IMR-90 (cell line): Measurements from ENCODE around the gene PIP5K1B. TPM values are rescaled to one million over a fixed set of nuclear protein-coding genes. Genes with fewer than 3 reads are reported as not detected.

Experiments used
- ATAC-seq: fragments of 200-7000 bp; cut with Tn5 transposase; 2 replicates; pipeline ENCODE4 v1.9.1; 2020; ENCODE audit warnings: low read depth, mild to moderate bottlenecking, moderate library complexity
- BruUV-seq: library from RNA; stranded (reverse); fragments of 400-500 nt; replicated peaks from 2 replicates; lab custom pipeline; 2021; lab: Mats Ljungman, UMichigan
- CTCF ChIA-PET: fragments of 300-600 bp; formaldehyde crosslinking; extraction: SDS; loops from one replicate; lab custom pipeline; 2021; ENCODE audit warnings: antibody characterized with exemption; lab: Yijun Ruan, JAX
- POLR2A ChIA-PET: fragments of 300-600 bp; sonication (Branson Sonifier 250); formaldehyde crosslinking; loops from one replicate; lab custom pipeline; 2022; ENCODE audit warnings: antibody characterized with exemption; ENCODE audit not compliant: unreplicated experiment; lab: Charles Lee
- DNase-seq: peaks from one replicate; pipeline ENCODE4 v3.0.0; 2013
- H2AFZ ChIP-seq: replicated peaks from 2 replicates; pipeline ENCODE3; 2013; ENCODE audit warnings: low read length, mild to moderate bottlenecking; ENCODE audit not compliant: poor library complexity
- H2AK5ac ChIP-seq: 2 replicates; pipeline ENCODE4 v1.6.1; 2013; ENCODE audit warnings: low read depth, low read length, inconsistent platforms
- H2AK9ac ChIP-seq: replicated peaks from 2 replicates; pipeline ENCODE3; 2013; ENCODE audit warnings: mild to moderate bottlenecking, low read depth, low read length, moderate library complexity; ENCODE audit not compliant: poor library complexity
- H2BK120ac ChIP-seq: 2 replicates; pipeline ENCODE4 v1.6.1; 2013; ENCODE audit warnings: low read depth, low read length, inconsistent platforms
- H2BK15ac ChIP-seq: 3 replicates; pipeline ENCODE4 v1.6.1; 2013; ENCODE audit warnings: low read depth, low read length, inconsistent platforms
- H2BK20ac ChIP-seq: 2 replicates; pipeline ENCODE4 v1.6.1; 2013; ENCODE audit warnings: low read depth, mild to moderate bottlenecking, inconsistent platforms, low read length, moderate library complexity
- H2BK5ac ChIP-seq: 2 replicates; pipeline ENCODE4 v1.6.1; 2013; ENCODE audit warnings: mild to moderate bottlenecking, low read depth, low read length, inconsistent platforms; ENCODE audit not compliant: poor library complexity, severe bottlenecking
- H3K14ac ChIP-seq: replicated peaks from 2 replicates; pipeline ENCODE4 v1.6.1; 2013; ENCODE audit warnings: low read depth, low read length, inconsistent platforms
- H3K18ac ChIP-seq: 2 replicates; pipeline ENCODE4 v1.6.1; 2013; ENCODE audit warnings: low read depth, low read length, control low read depth
- H3K23ac ChIP-seq: 2 replicates; pipeline ENCODE4 v1.6.1; 2013; ENCODE audit warnings: low read depth, low read length, inconsistent platforms
- H3K27ac ChIP-seq: 2 replicates; pipeline ENCODE4 v1.5.1; 2013; ENCODE audit warnings: mild to moderate bottlenecking, control low read depth, low read length; ENCODE audit not compliant: insufficient read depth
- H3K27me3 ChIP-seq: 2 replicates; pipeline ENCODE4 v1.6.1; 2013; ENCODE audit warnings: low read length; ENCODE audit not compliant: control insufficient read depth, insufficient read depth
- H3K36me3 ChIP-seq: 2 replicates; pipeline ENCODE4 v1.6.1; 2013; ENCODE audit warnings: low read length, mixed read lengths; ENCODE audit not compliant: control insufficient read depth, insufficient read depth
- H3K4ac ChIP-seq: 2 replicates; pipeline ENCODE4 v1.6.1; 2013; ENCODE audit warnings: low read depth, low read length, inconsistent platforms
- H3K4me1 ChIP-seq: 2 replicates; pipeline ENCODE4 v1.6.1; 2013; ENCODE audit warnings: low read length, mixed read lengths; ENCODE audit not compliant: control insufficient read depth, insufficient read depth
- H3K4me2 ChIP-seq: 2 replicates; pipeline ENCODE4 v1.6.1; 2013; ENCODE audit warnings: low read depth, mild to moderate bottlenecking, control low read depth, low read length, moderate library complexity
- H3K4me3 ChIP-seq: 2 replicates; pipeline ENCODE4 v1.5.1; 2013; ENCODE audit warnings: low read depth, mild to moderate bottlenecking, control low read depth, low read length, moderate library complexity; ENCODE audit not compliant: insufficient read depth
- H3K56ac ChIP-seq: 2 replicates; pipeline ENCODE4 v1.6.1; 2013; ENCODE audit warnings: low read length, inconsistent platforms; ENCODE audit not compliant: insufficient read depth; ENCODE audit errors: extremely low read depth
- H3K79me1 ChIP-seq, 2 experiments: 2 replicates each; pipeline ENCODE4 v1.6.1; 2013; ENCODE audit warnings: low read length in 2 of 2, inconsistent platforms in 1 of 2, low read depth in 1 of 2
- H3K9ac ChIP-seq: 2 replicates; pipeline ENCODE4 v1.6.1; 2013; ENCODE audit warnings: low read depth, low read length, control low read depth
- H3K9me1 ChIP-seq: 2 replicates; pipeline ENCODE4 v1.6.1; 2013; ENCODE audit warnings: low read length, inconsistent platforms; ENCODE audit not compliant: insufficient read depth
- H3K9me3 ChIP-seq: 2 replicates; pipeline ENCODE4 v1.6.1; 2013; ENCODE audit warnings: low read length; ENCODE audit not compliant: control insufficient read depth, insufficient read depth
- H4K20me1 ChIP-seq: 2 replicates; pipeline ENCODE4 v1.6.1; 2013; ENCODE audit warnings: low read length, inconsistent platforms; ENCODE audit not compliant: insufficient read depth
- H4K5ac ChIP-seq: 2 replicates; pipeline ENCODE4 v1.6.1; 2013; ENCODE audit warnings: mild to moderate bottlenecking, low read depth, low read length, control low read depth
- H4K8ac ChIP-seq, 2 experiments: 2 replicates each; pipeline ENCODE4 v1.6.1; 2013; ENCODE audit warnings: low read depth in 2 of 2, low read length in 2 of 2, control low read depth in 1 of 2, inconsistent platforms in 1 of 2
- H4K91ac ChIP-seq: 2 replicates; pipeline ENCODE4 v1.6.1; 2013; ENCODE audit warnings: low read depth, low read length, inconsistent platforms; ENCODE audit not compliant: insufficient read depth
- BHLHE40 ChIP-seq: fragments of 150-350 bp; IDR thresholded peaks from 2 replicates; pipeline ENCODE4 v1.6.1; 2016; ENCODE audit warnings: mild to moderate bottlenecking, low read depth, low read length
- CEBPB ChIP-seq: IDR thresholded peaks from 2 replicates; pipeline ENCODE4 v1.6.1; 2012; ENCODE audit warnings: low read depth, low read length, improper control_type of control experiment
- CTCF ChIP-seq: conservative IDR thresholded peaks from 2 replicates; pipeline ENCODE4 v1.5.1; 2012; ENCODE audit warnings: mild to moderate bottlenecking, low read depth, low read length, improper control_type of control experiment
- ELK1 ChIP-seq: fragments of 150-350 bp; IDR thresholded peaks from 2 replicates; pipeline ENCODE4 v1.6.1; 2016; ENCODE audit warnings: low read depth, mild to moderate bottlenecking, low read length, moderate library complexity, borderline replicate concordance
- FOS ChIP-seq: fragments of 150-350 bp; IDR thresholded peaks from 2 replicates; pipeline ENCODE4 v1.6.1; 2016; ENCODE audit warnings: low read depth, low read length
- MAFK ChIP-seq: IDR thresholded peaks from 2 replicates; pipeline ENCODE4 v1.6.1; 2012; ENCODE audit warnings: low read depth, low read length, improper control_type of control experiment
- MAZ ChIP-seq: IDR thresholded peaks from 2 replicates; pipeline ENCODE4 v1.6.1; 2012; ENCODE audit warnings: low read depth, mild to moderate bottlenecking, low read length, improper control_type of control experiment, moderate library complexity, borderline replicate concordance
- MXI1 ChIP-seq: IDR thresholded peaks from 2 replicates; pipeline ENCODE4 v1.6.1; 2012; ENCODE audit warnings: low read depth, mild to moderate bottlenecking, low read length, moderate library complexity, borderline replicate concordance
- NFE2L2 ChIP-seq: fragments of 150-350 bp; IDR thresholded peaks from 2 replicates; pipeline ENCODE4 v1.6.1; 2016; ENCODE audit warnings: low read depth, mild to moderate bottlenecking, low read length
- POLR2A ChIP-seq: IDR thresholded peaks from 2 replicates; pipeline ENCODE4 v1.6.1; 2012; ENCODE audit warnings: mild to moderate bottlenecking, low read depth, low read length
- RAD21 ChIP-seq: IDR thresholded peaks from 2 replicates; pipeline ENCODE4 v1.6.1; 2012; ENCODE audit warnings: low read length, improper control_type of control experiment
- RCOR1 ChIP-seq: IDR thresholded peaks from 2 replicates; pipeline ENCODE4 v1.6.1; 2012; ENCODE audit warnings: mild to moderate bottlenecking, low read length, improper control_type of control experiment; ENCODE audit not compliant: insufficient replicate concordance
- RFX5 ChIP-seq: IDR thresholded peaks from 2 replicates; pipeline ENCODE4 v1.8.0; 2012; ENCODE audit warnings: low read depth, mild to moderate bottlenecking, low read length, moderate library complexity
- SMC3 ChIP-seq: fragments of 150-350 bp; IDR thresholded peaks from 2 replicates; pipeline ENCODE4 v1.6.1; 2016; ENCODE audit warnings: low read depth, mild to moderate bottlenecking, antibody characterized with exemption, low read length, moderate library complexity
- USF2 ChIP-seq: fragments of 150-350 bp; IDR thresholded peaks from 2 replicates; pipeline ENCODE4 v1.6.1; 2017; ENCODE audit warnings: mild to moderate bottlenecking, antibody characterized with exemption, low read length, low read depth
- WGBS, 2 experiments: methylation state at CpG; one replicate each; pipeline versions ENCODE4 v1.1.5 to v1.1.7; 2013; ENCODE audit warnings: missing lambda C conversion rate in 2 of 2; ENCODE audit not compliant: insufficient read length in 1 of 2; ENCODE audit errors: extremely low coverage in 2 of 2; 5-methylcytosine and 5-hydroxymethylcytosine counted together
- dilution Hi-C: fragments of 300-500 bp; cut with HindIII; formaldehyde crosslinking; loops from one replicate; pipeline ENCODE4 v1.14.3; 2018; ENCODE audit warnings: low sequenced_read_pairs; ENCODE audit not compliant: unreplicated experiment
- in situ Hi-C: fragments of 300-500 bp; cut with MboI; formaldehyde crosslinking; loops from 3 replicates; pipeline ENCODE4 v1.14.3; 2019; ENCODE audit warnings: low sequenced_read_pairs, inconsistent platforms, mixed read lengths
- intact Hi-C: fragments of 100-400 bp; cut with micrococcal nuclease; formaldehyde crosslinking; loops from 2 replicates; pipeline ENCODE4 v1.10.0; 2022
- polyA plus RNA-seq, 3 experiments: library from polyadenylated mRNA; depleted of rRNA; stranded (reverse); fragments of >200 nt; gene quantifications; 2 replicates each; pipeline ENCODE4 v1.2.3, GENCODE V29; 2012; ENCODE audit warnings: low replicate concordance in 1 of 3
- total RNA-seq: library from RNA; depleted of rRNA; stranded (reverse); fragments of >200 nt; gene quantifications from 2 replicates; pipeline ENCODE4 v1.2.3, GENCODE V29; 2012

The PIP5K1B gene
- total and polyA plus RNA-seq, 2 of the 4 experiments (the other 2 are of a cell fraction), result not detected

GRCh38 chr9:68775003-68775730 lies 70.1 kb downstream of the PIP5K1B start:
- ChIA-PET CTCF (no interaction called here), POLR2A (no interaction called here)
- dilution Hi-C loops, result no loop called here
- H4K8ac ChIP-seq, result no peak overlapping the region
- no peaks in the 10 kb centered on the region for H3K9me1 ChIP-seq
- TF ChIP-seq USF2, result no peak
- TF ChIP-seq CEBPB, result no peak
- TF ChIP-seq MAZ, result no peak
- TF ChIP-seq RFX5, result no peak
- TF ChIP-seq FOS, result no peak
- TF ChIP-seq SMC3, result no peak
- no peak for TF ChIP-seq MAFK
- no peak for TF ChIP-seq BHLHE40
- TF ChIP-seq ELK1, result no peak
- no peak for TF ChIP-seq POLR2A
- no peak for TF ChIP-seq RAD21
- no peak for TF ChIP-seq NFE2L2
- TF ChIP-seq RCOR1, result no peak
- TF ChIP-seq CTCF, result no peak
- no peak for TF ChIP-seq MXI1
- H4K91ac ChIP-seq, result no peak overlapping the region
- H3K27me3 ChIP-seq, result peaks cover 1% of the 10 kb centered on the region; the same call in 1 of the 2 replicates
- no peak overlapping the region for H2BK15ac ChIP-seq
- in situ Hi-C loops, result no loop called here
- H3K27ac ChIP-seq, result no peak overlapping the region
- no CpG with 5 or more reads among the region's 5 CpGs for WGBS, 2 experiments
- no peaks in the 10 kb centered on the region for H3K36me3 ChIP-seq
- no peak overlapping the region for H3K9ac ChIP-seq
- no peak overlapping the region for H2AK9ac ChIP-seq
- no peak overlapping the region for H3K18ac ChIP-seq
- no peak overlapping the region for H3K14ac ChIP-seq
- no peak overlapping the region for H3K56ac ChIP-seq
- H3K23ac ChIP-seq, result no peak overlapping the region
- no peak overlapping the region for H2BK120ac ChIP-seq
- H3K79me1 ChIP-seq, result peaks cover 0 to under 1% of the 10 kb centered on the region in 2 experiments; a peak in 2 of 4 replicates
- no peak overlapping the region for H2BK20ac ChIP-seq
- no peak overlapping the region for H3K4ac ChIP-seq
- BruUV-seq, result no TSS peak
- H4K5ac ChIP-seq, result no peak overlapping the region
- no peaks in the 10 kb centered on the region for H3K9me3 ChIP-seq
- DNase-seq, result peak; percentile 41
- no peak overlapping the region for H3K4me3 ChIP-seq
- intact Hi-C loops, result no loop called here
- H4K20me1 ChIP-seq, result no peaks in the 10 kb centered on the region
- no peak overlapping the region for H2BK5ac ChIP-seq
- no peak overlapping the region for H2AK5ac ChIP-seq
- no peak for ATAC-seq
- no peak overlapping the region for H3K4me2 ChIP-seq
- H3K4me1 ChIP-seq, result no peaks in the 10 kb centered on the region
- H2AFZ ChIP-seq, result no peak overlapping the region
